Mesothelial cell of epicardium (in vitro differentiated cells): ENCODE measurements around the gene FBF1. TPM values are rescaled to one million over a fixed set of nuclear protein-coding genes. Genes with fewer than 3 reads are reported as not detected.

ENCODE experiments used
- DNase-seq, 2 experiments: peaks; one replicate each; pipeline ENCODE4 v3.0.0; 2021; ENCODE audit warnings: low spot score in 2 of 2; ENCODE audit not compliant: unreplicated experiment in 2 of 2
- H3K27ac Mint-ChIP-seq: 2 replicates; pipeline ENCODE4 v1.8.0; 2021; ENCODE audit warnings: mixed read lengths
- H3K27me3 Mint-ChIP-seq: 2 replicates; pipeline ENCODE4 v1.8.0; 2021; ENCODE audit warnings: low read depth, mixed read lengths
- H3K36me3 Mint-ChIP-seq: 2 replicates; pipeline ENCODE4 v1.8.0; 2021; ENCODE audit warnings: mixed read lengths
- H3K4me1 Mint-ChIP-seq: 2 replicates; pipeline ENCODE4 v1.8.0; 2021; ENCODE audit warnings: mixed read lengths
- H3K4me3 Mint-ChIP-seq: 2 replicates; pipeline ENCODE4 v1.8.0; 2021; ENCODE audit warnings: mild to moderate bottlenecking, moderate library complexity, mixed read lengths
- H3K9me3 Mint-ChIP-seq: 2 replicates; pipeline ENCODE4 v1.8.0; 2021; ENCODE audit warnings: mixed read lengths
- total RNA-seq: library from RNA; stranded (reverse); gene quantifications from 3 replicates; pipeline ENCODE4 v1.2.1, GENCODE V29; 2021
- TF ChIP-seq, protein P1 (sequence below): fragments of 200-600 bp; sonication (generic); IDR thresholded peaks from one replicate; pipeline ENCODE4 v1.5.0; 2021; ENCODE audit warnings: antibody characterized with exemption; ENCODE audit not compliant: unreplicated experiment

FBF1 gene, protein sequence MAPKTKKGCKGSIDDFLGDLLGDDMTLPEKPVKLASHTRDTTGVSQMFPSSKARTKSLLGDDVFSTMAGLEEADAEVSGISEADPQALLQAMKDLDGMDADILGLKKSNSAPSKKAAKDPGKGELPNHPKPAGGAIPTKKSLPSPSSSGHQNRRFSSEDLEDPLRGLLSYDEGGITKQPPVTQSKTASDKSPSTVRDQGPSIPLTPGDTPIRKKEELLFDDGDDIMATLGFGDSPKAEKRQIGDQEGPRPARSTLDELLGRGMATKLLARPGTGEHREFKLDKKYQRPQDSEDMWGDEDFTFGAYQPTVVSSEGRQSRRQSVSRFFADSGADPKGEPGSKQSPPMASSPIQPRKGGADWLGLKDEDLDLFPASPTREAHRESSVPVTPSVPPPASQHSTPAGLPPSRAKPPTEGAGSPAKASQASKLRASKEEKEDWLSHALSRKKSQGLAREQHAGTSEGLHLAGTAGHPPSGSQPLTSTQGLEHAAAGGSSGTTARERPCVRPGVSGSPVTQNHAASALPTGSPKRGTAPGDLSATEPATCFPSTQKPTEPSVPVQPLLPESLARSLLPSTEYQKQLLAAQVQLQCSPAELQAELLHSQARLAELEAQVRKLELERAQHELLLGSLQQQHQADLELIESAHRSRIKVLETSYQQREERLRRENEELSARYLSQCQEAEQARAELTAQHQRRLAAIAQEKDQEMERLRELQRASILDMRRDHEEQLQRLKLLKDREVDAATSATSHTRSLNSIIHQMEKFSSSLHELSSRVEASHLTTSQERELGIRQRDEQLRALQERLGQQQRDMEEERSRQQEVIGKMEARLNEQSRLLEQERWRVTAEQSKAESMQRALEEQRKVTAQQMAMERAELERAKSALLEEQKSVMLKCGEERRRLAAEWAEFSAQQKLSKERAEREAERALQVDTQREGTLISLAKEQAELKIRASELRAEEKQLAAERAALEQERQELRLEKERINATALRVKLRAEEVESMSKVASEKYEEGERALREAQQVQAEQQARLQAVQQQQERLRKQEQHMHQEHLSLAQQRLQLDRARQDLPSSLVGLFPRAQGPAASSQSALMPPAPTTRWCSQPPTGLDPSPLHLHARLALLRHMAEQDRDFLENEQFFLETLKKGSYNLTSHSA
- 22.4 to 24.6 TPM (median 23.4 TPM) in 3 replicates for total RNA-seq

DNA sequence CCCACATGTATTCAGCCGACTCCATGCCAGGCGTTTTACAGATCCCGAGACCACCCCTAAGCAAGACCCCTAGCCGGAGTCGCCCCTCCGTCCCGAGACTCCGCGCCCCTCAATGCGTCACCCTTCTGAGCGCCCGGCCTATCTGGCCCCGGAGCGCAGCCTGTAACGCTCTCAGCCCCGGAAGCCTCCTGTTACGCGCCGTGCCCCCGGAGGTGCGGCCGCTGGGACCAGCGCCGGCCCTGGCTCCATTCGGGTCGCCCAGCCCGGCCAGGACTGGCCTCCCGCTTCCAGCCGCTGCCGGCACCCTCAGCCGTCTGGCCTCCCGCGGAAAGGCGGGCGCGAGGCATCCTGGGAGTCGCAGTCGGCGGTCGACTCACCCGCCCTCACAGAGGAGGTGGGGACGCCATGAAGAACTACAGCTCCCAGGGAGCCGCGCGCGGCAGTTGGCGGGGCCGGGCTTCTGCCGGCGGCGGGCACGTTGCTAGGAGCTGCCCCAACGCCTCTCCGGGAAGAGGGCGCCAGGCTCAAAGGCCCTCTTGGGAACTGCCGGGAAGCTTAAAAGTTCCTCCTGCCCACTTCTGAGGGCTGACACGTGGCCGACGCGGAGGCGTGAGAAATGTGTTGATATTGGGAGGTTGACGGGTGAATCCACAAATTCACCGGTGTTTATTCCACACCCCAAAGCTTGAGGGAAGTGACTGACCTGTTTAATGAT is at the start of gene FBF1:
FBF1 (minus strand) TSS at position 316 of the 715 bp plus-strand sequence. CDS start 2,893 bp downstream, outside the sequence.
- TF ChIP-seq, protein P1, sequence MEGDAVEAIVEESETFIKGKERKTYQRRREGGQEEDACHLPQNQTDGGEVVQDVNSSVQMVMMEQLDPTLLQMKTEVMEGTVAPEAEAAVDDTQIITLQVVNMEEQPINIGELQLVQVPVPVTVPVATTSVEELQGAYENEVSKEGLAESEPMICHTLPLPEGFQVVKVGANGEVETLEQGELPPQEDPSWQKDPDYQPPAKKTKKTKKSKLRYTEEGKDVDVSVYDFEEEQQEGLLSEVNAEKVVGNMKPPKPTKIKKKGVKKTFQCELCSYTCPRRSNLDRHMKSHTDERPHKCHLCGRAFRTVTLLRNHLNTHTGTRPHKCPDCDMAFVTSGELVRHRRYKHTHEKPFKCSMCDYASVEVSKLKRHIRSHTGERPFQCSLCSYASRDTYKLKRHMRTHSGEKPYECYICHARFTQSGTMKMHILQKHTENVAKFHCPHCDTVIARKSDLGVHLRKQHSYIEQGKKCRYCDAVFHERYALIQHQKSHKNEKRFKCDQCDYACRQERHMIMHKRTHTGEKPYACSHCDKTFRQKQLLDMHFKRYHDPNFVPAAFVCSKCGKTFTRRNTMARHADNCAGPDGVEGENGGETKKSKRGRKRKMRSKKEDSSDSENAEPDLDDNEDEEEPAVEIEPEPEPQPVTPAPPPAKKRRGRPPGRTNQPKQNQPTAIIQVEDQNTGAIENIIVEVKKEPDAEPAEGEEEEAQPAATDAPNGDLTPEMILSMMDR: no peak

DNA sequence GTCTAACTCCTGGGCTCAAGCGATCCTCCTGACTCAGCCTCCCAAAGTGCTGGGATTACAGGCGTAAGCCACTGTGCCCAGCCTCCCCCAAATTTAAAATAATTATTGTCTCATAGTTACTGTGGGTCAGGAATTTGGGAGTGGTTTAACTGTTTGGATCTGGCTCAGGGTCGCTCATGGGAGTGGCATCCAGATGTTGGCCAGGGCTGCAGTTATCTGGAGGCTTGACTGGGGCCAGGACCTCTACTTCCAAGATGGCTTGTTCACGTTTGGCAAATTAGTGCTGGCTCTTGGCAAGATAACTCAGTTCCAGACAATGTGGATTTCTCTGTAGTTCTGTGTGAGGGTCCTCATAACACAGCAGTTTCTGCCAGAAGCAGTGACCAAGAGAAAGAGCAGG is 46.2 kb upstream of the FBF1 start:
- TF ChIP-seq, protein P1: no peak
- peaks cover 30% of the 10 kb centered on the region for H3K4me1 Mint-ChIP-seq
- no peak overlapping the region for H3K4me3 Mint-ChIP-seq
- no peak overlapping the region for H3K27ac Mint-ChIP-seq
- no peaks in the 10 kb centered on the region for H3K9me3 Mint-ChIP-seq
- H3K36me3 Mint-ChIP-seq: peaks cover 10% of the 10 kb centered on the region
- H3K27me3 Mint-ChIP-seq: no peaks in the 10 kb centered on the region
- DNase-seq: no peak

More for the DNA sequence above, at the start of gene FBF1:
- H3K27me3 Mint-ChIP-seq: no peaks in the 10 kb centered on the region
- peak within 1 kb of the TSS; percentile 88 for H3K27ac Mint-ChIP-seq
- no peaks in the 10 kb centered on the region for H3K9me3 Mint-ChIP-seq
- peaks cover 6% of the 10 kb centered on the region for H3K36me3 Mint-ChIP-seq
- DNase-seq: peak; percentile 85 to 90
- H3K4me1 Mint-ChIP-seq: peaks cover 9% of the 10 kb centered on the region
- peak within 1 kb of the TSS; percentile 91 for H3K4me3 Mint-ChIP-seq

DNA sequence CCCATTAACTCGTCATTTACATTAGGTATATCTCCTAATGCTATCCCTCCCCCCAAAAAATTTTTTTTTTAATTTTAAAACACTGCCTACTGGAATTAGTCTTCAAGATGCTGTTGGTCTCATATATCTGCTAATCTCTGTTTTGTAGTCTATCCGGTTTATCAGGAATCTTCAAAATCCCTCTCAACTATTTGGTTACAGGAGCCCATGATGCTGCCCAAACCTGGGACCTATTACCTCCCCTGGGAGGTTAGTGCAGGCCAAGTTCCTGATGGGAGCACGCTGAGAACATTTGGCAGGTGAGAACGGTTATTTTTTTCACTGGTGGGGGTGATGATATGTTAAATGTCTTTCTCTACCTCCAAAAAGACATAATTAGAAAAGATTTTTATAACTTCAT is 45.1 kb upstream of the FBF1 start:
- Mint-ChIP-seq H3K9me3 (no peaks in the 10 kb centered on the region), H3K4me1 (peaks cover 39% of the 10 kb centered on the region), H3K27ac (peak overlapping the region; percentile 92), H3K4me3 (no peak overlapping the region), H3K36me3 (peaks cover 5% of the 10 kb centered on the region), H3K27me3 (no peaks in the 10 kb centered on the region)
- TF ChIP-seq, protein P1: no peak
- DNase-seq: no peak

DNA sequence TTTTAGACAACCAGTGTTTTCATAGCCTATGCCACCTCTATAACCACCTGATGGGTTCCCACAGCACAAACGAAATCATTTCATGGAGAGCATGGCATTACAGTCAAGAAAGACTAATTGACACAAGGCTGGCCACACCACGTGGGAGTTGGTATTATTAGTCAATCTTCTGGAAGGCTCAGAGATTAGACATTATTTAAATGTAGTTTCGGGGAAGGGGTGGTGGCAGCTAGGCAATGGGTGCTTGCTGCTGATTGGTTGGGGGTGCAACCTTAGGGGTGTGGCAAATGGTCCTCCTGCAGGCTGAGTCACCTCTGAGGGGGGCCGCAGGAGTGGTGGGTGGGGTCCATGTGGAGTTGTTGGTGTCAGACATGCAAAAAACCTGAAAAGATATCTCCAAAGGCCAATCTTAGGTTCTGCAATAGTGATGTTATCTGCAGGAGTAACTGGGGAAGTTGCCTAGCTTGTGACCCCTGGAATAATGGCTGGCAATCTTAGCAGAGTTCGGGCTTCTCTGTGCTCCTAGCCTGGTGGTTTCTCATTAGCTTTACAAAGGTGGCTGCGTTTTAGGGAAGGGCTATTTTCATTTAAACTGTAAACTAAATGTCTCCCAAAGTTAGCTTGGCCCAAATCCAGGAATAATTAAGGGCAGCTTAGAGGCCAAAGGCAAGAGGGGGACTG is 42.8 kb upstream of the FBF1 start:
- H3K27me3 Mint-ChIP-seq: no peaks in the 10 kb centered on the region
- H3K4me3 Mint-ChIP-seq: peak overlapping the region; percentile 18
- DNase-seq: no peak
- peak overlapping the region; percentile 95 for H3K27ac Mint-ChIP-seq
- peaks cover 5% of the 10 kb centered on the region for H3K36me3 Mint-ChIP-seq
- peaks cover 56% of the 10 kb centered on the region for H3K4me1 Mint-ChIP-seq
- H3K9me3 Mint-ChIP-seq: no peaks in the 10 kb centered on the region
- TF ChIP-seq, protein P1: no peak
